GM12878 (cell line): ENCODE data around the gene NBPF1.
"Not testable (repeated sequence)": the region's sequence is repeated elsewhere in the genome, so short reads cannot be mapped to it uniquely, and the experiment has no call there.

Experiments
- BACH1 ChIP-seq: fragments of 450-650 bp; IDR thresholded peaks from 2 replicates; pipeline ENCODE4 v1.6.1; 2017; ENCODE audit warnings: mild to moderate bottlenecking, borderline replicate concordance
- CHD1 ChIP-seq: IDR thresholded peaks from 2 replicates; pipeline ENCODE4 v1.6.1; 2012; ENCODE audit warnings: low read depth, low read length, improper control_type of control experiment
- CHD2 ChIP-seq: IDR thresholded peaks from 2 replicates; pipeline ENCODE4 v1.6.1; 2011; ENCODE audit warnings: low read depth, low read length, improper control_type of control experiment, borderline replicate concordance
- FOXK2 ChIP-seq: fragments of 450-650 bp; IDR thresholded peaks from 2 replicates; pipeline ENCODE4 v1.6.1; 2017; ENCODE audit warnings: mild to moderate bottlenecking, moderate library complexity
- GABPA ChIP-seq: IDR thresholded peaks from 2 replicates; pipeline ENCODE4 v1.6.1; 2014; ENCODE audit warnings: antibody characterized with exemption, low read depth, mild to moderate bottlenecking, inconsistent platforms
- POLR2A ChIP-seq: IDR thresholded peaks from 2 replicates; pipeline ENCODE4 v1.6.1; 2011; ENCODE audit warnings: low read depth, mild to moderate bottlenecking, low read length
- SIN3A ChIP-seq: IDR thresholded peaks from 2 replicates; pipeline ENCODE4 v1.6.1; 2012; ENCODE audit warnings: low read depth, low read length, improper control_type of control experiment
- SIX5 ChIP-seq: IDR thresholded peaks from 2 replicates; pipeline ENCODE4 v1.6.1; 2011; ENCODE audit warnings: mild to moderate bottlenecking, low read depth, low read length, moderate library complexity; ENCODE audit not compliant: severe bottlenecking
- TF ChIP-seq, protein P1 (sequence below): IDR thresholded peaks from 2 replicates; pipeline ENCODE4 v1.6.1; 2012; ENCODE audit warnings: low read length, inconsistent platforms
- TF ChIP-seq, protein P2 (sequence below): IDR thresholded peaks from 2 replicates; pipeline ENCODE4 v1.6.1; 2012; ENCODE audit warnings: improper control_type of control experiment, low read depth, low read length; ENCODE audit not compliant: insufficient replicate concordance
- TF ChIP-seq, protein P3 (sequence below): fragments of 450-650 bp; formaldehyde crosslinking; IDR thresholded peaks from 2 replicates; pipeline ENCODE4 v1.4.0; 2022; ENCODE audit warnings: mild to moderate bottlenecking, moderate library complexity
- TF ChIP-seq, protein P4 (sequence below): IDR thresholded peaks from 2 replicates; pipeline ENCODE4 v1.6.1; 2012; ENCODE audit warnings: low read depth, low read length, improper control_type of control experiment
- TF ChIP-seq, protein P5 (sequence below), 3 experiments: IDR thresholded peaks in 2 of 3; conservative IDR thresholded peaks in 1 of 3; 2 replicates each; pipeline ENCODE4 v1.5.1; 2011; ENCODE audit warnings: low read depth in 3 of 3, low read length in 3 of 3, mild to moderate bottlenecking in 3 of 3, control low read depth in 2 of 3, moderate library complexity in 2 of 3, inconsistent platforms in 1 of 3, mixed read lengths in 1 of 3; ENCODE audit not compliant: control insufficient read depth in 2 of 3, insufficient read depth in 1 of 3; ENCODE audit errors: extremely low read depth in 1 of 3
- TF ChIP-seq, protein P6 (sequence below): fragments of 450-650 bp; IDR thresholded peaks from 2 replicates; pipeline ENCODE4 v1.6.1; 2016; ENCODE audit warnings: mild to moderate bottlenecking, moderate library complexity, borderline replicate concordance

DNA sequence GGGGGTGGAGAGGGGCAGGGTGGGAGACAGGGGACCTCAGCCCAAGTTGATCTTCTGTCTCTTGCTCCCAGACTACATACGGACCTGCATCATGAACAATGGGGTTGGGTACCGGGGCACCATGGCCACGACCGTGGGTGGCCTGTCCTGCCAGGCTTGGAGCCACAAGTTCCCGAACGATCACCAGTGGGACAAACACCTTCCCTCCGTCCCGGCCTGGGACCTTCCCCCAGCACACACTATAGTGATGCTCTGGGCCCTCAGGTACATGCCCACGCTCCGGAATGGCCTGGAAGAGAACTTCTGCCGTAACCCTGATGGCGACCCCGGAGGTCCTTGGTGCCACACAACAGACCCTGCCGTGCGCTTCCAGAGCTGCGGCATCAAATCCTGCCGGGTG is 33.4 kb upstream of the NBPF1 start:
- TF ChIP-seq, protein P1, sequence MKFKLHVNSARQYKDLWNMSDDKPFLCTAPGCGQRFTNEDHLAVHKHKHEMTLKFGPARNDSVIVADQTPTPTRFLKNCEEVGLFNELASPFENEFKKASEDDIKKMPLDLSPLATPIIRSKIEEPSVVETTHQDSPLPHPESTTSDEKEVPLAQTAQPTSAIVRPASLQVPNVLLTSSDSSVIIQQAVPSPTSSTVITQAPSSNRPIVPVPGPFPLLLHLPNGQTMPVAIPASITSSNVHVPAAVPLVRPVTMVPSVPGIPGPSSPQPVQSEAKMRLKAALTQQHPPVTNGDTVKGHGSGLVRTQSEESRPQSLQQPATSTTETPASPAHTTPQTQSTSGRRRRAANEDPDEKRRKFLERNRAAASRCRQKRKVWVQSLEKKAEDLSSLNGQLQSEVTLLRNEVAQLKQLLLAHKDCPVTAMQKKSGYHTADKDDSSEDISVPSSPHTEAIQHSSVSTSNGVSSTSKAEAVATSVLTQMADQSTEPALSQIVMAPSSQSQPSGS = not testable (repeated sequence)
- not testable (repeated sequence) for TF ChIP-seq POLR2A, CHD2, GABPA, SIN3A, FOXK2, SIX5, BACH1, CHD1
- TF ChIP-seq, protein P2, sequence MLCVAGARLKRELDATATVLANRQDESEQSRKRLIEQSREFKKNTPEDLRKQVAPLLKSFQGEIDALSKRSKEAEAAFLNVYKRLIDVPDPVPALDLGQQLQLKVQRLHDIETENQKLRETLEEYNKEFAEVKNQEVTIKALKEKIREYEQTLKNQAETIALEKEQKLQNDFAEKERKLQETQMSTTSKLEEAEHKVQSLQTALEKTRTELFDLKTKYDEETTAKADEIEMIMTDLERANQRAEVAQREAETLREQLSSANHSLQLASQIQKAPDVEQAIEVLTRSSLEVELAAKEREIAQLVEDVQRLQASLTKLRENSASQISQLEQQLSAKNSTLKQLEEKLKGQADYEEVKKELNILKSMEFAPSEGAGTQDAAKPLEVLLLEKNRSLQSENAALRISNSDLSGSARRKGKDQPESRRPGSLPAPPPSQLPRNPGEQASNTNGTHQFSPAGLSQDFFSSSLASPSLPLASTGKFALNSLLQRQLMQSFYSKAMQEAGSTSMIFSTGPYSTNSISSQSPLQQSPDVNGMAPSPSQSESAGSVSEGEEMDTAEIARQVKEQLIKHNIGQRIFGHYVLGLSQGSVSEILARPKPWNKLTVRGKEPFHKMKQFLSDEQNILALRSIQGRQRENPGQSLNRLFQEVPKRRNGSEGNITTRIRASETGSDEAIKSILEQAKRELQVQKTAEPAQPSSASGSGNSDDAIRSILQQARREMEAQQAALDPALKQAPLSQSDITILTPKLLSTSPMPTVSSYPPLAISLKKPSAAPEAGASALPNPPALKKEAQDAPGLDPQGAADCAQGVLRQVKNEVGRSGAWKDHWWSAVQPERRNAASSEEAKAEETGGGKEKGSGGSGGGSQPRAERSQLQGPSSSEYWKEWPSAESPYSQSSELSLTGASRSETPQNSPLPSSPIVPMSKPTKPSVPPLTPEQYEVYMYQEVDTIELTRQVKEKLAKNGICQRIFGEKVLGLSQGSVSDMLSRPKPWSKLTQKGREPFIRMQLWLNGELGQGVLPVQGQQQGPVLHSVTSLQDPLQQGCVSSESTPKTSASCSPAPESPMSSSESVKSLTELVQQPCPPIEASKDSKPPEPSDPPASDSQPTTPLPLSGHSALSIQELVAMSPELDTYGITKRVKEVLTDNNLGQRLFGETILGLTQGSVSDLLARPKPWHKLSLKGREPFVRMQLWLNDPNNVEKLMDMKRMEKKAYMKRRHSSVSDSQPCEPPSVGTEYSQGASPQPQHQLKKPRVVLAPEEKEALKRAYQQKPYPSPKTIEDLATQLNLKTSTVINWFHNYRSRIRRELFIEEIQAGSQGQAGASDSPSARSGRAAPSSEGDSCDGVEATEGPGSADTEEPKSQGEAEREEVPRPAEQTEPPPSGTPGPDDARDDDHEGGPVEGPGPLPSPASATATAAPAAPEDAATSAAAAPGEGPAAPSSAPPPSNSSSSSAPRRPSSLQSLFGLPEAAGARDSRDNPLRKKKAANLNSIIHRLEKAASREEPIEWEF = not testable (repeated sequence)
- TF ChIP-seq, protein P3, sequence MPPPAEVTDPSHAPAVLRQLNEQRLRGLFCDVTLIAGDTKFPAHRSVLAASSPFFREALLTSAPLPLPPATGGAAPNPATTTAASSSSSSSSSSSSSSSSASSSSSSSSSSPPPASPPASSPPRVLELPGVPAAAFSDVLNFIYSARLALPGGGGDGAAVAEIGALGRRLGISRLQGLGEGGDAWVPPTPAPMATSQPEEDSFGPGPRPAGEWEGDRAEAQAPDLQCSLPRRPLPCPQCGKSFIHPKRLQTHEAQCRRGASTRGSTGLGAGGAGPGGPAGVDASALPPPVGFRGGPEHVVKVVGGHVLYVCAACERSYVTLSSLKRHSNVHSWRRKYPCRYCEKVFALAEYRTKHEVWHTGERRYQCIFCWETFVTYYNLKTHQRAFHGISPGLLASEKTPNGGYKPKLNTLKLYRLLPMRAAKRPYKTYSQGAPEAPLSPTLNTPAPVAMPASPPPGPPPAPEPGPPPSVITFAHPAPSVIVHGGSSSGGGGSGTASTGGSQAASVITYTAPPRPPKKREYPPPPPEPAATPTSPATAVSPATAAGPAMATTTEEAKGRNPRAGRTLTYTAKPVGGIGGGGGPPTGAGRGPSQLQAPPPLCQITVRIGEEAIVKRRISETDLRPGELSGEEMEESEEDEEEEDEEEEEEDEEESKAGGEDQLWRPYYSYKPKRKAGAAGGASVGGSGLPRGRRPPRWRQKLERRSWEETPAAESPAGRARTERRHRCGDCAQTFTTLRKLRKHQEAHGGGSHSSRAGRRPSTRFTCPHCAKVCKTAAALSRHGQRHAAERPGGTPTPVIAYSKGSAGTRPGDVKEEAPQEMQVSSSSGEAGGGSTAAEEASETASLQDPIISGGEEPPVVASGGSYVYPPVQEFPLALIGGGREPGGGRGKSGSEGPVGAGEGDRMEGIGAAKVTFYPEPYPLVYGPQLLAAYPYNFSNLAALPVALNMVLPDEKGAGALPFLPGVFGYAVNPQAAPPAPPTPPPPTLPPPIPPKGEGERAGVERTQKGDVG (CRISPR knock-in tag) = not testable (repeated sequence)
- TF ChIP-seq, protein P4, sequence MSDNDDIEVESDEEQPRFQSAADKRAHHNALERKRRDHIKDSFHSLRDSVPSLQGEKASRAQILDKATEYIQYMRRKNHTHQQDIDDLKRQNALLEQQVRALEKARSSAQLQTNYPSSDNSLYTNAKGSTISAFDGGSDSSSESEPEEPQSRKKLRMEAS = not testable (repeated sequence)
- TF ChIP-seq, protein P5, sequence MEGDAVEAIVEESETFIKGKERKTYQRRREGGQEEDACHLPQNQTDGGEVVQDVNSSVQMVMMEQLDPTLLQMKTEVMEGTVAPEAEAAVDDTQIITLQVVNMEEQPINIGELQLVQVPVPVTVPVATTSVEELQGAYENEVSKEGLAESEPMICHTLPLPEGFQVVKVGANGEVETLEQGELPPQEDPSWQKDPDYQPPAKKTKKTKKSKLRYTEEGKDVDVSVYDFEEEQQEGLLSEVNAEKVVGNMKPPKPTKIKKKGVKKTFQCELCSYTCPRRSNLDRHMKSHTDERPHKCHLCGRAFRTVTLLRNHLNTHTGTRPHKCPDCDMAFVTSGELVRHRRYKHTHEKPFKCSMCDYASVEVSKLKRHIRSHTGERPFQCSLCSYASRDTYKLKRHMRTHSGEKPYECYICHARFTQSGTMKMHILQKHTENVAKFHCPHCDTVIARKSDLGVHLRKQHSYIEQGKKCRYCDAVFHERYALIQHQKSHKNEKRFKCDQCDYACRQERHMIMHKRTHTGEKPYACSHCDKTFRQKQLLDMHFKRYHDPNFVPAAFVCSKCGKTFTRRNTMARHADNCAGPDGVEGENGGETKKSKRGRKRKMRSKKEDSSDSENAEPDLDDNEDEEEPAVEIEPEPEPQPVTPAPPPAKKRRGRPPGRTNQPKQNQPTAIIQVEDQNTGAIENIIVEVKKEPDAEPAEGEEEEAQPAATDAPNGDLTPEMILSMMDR (IDR thresholded peaks at IDR 0.05 in 2 of 3, conservative IDR thresholded peaks at IDR 0.05 in 1 of 3; ENCODE audit: control insufficient read depth in 2 of 3, extremely low read depth in 1 of 3, insufficient read depth in 1 of 3, low read depth in 3 of 3, low read length in 3 of 3) = not testable (repeated sequence)
- TF ChIP-seq, protein P6, sequence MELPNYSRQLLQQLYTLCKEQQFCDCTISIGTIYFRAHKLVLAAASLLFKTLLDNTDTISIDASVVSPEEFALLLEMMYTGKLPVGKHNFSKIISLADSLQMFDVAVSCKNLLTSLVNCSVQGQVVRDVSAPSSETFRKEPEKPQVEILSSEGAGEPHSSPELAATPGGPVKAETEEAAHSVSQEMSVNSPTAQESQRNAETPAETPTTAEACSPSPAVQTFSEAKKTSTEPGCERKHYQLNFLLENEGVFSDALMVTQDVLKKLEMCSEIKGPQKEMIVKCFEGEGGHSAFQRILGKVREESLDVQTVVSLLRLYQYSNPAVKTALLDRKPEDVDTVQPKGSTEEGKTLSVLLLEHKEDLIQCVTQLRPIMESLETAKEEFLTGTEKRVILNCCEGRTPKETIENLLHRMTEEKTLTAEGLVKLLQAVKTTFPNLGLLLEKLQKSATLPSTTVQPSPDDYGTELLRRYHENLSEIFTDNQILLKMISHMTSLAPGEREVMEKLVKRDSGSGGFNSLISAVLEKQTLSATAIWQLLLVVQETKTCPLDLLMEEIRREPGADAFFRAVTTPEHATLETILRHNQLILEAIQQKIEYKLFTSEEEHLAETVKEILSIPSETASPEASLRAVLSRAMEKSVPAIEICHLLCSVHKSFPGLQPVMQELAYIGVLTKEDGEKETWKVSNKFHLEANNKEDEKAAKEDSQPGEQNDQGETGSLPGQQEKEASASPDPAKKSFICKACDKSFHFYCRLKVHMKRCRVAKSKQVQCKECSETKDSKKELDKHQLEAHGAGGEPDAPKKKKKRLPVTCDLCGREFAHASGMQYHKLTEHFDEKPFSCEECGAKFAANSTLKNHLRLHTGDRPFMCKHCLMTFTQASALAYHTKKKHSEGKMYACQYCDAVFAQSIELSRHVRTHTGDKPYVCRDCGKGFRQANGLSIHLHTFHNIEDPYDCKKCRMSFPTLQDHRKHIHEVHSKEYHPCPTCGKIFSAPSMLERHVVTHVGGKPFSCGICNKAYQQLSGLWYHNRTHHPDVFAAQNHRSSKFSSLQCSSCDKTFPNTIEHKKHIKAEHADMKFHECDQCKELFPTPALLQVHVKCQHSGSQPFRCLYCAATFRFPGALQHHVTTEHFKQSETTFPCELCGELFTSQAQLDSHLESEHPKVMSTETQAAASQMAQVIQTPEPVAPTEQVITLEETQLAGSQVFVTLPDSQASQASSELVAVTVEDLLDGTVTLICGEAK = not testable (repeated sequence)
